Liver (tissue), 3 donors: ENCODE results near the gene HNRNPDL.
"Not testable (repeated sequence)": the region's sequence is repeated elsewhere in the genome, so short reads cannot be mapped to it uniquely, and the experiment has no call there.

Experiments
- TAF1 ChIP-seq: conservative IDR thresholded peaks from 2 replicates; pipeline ENCODE4 v1.6.1; 2016; ENCODE audit warnings: antibody characterized with exemption, mild to moderate bottlenecking
- YY1 ChIP-seq: IDR thresholded peaks from 2 replicates; pipeline ENCODE4 v1.6.1; 2016; ENCODE audit warnings: antibody characterized with exemption, mild to moderate bottlenecking
- TF ChIP-seq, protein P1 (sequence below): fragments of 150-350 bp; IDR thresholded peaks from 2 replicates; pipeline ENCODE4 v1.5.1; 2017; ENCODE audit warnings: improper control_type of control experiment, low read depth, low read length; ENCODE audit not compliant: missing input control
- TF ChIP-seq, protein P2 (sequence below): IDR thresholded peaks from 2 replicates; pipeline ENCODE4 v1.6.1; 2016; ENCODE audit warnings: antibody characterized with exemption, mild to moderate bottlenecking
- donor health status: healthy.
- donor health status: healthy.

DNA sequence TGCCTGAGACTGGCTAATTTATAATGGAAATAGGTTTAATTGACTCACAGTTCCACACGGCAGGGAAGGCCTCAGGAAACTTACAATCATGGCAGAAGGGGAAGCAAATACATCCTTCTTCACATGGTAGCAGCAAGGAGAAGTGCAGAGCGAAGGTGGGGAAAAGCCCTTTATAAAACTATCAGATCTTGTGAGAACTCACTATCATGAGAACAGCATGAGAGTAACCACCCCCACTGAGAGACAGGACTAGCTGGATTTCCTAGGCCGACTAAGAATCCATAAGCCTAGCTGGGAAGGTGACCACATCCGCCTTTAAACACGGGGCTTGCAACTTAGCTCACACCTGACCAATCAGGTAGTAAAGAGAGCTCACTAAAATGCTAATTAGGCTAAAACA lies 42.8 kb upstream of the HNRNPDL start:
- not testable (repeated sequence) for TF ChIP-seq TAF1, YY1
- TF ChIP-seq, protein P1, sequence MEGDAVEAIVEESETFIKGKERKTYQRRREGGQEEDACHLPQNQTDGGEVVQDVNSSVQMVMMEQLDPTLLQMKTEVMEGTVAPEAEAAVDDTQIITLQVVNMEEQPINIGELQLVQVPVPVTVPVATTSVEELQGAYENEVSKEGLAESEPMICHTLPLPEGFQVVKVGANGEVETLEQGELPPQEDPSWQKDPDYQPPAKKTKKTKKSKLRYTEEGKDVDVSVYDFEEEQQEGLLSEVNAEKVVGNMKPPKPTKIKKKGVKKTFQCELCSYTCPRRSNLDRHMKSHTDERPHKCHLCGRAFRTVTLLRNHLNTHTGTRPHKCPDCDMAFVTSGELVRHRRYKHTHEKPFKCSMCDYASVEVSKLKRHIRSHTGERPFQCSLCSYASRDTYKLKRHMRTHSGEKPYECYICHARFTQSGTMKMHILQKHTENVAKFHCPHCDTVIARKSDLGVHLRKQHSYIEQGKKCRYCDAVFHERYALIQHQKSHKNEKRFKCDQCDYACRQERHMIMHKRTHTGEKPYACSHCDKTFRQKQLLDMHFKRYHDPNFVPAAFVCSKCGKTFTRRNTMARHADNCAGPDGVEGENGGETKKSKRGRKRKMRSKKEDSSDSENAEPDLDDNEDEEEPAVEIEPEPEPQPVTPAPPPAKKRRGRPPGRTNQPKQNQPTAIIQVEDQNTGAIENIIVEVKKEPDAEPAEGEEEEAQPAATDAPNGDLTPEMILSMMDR, result not testable (repeated sequence)
- TF ChIP-seq, protein P2, sequence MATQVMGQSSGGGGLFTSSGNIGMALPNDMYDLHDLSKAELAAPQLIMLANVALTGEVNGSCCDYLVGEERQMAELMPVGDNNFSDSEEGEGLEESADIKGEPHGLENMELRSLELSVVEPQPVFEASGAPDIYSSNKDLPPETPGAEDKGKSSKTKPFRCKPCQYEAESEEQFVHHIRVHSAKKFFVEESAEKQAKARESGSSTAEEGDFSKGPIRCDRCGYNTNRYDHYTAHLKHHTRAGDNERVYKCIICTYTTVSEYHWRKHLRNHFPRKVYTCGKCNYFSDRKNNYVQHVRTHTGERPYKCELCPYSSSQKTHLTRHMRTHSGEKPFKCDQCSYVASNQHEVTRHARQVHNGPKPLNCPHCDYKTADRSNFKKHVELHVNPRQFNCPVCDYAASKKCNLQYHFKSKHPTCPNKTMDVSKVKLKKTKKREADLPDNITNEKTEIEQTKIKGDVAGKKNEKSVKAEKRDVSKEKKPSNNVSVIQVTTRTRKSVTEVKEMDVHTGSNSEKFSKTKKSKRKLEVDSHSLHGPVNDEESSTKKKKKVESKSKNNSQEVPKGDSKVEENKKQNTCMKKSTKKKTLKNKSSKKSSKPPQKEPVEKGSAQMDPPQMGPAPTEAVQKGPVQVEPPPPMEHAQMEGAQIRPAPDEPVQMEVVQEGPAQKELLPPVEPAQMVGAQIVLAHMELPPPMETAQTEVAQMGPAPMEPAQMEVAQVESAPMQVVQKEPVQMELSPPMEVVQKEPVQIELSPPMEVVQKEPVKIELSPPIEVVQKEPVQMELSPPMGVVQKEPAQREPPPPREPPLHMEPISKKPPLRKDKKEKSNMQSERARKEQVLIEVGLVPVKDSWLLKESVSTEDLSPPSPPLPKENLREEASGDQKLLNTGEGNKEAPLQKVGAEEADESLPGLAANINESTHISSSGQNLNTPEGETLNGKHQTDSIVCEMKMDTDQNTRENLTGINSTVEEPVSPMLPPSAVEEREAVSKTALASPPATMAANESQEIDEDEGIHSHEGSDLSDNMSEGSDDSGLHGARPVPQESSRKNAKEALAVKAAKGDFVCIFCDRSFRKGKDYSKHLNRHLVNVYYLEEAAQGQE, result not testable (repeated sequence)
